Thyroid gland (tissue), 4 donors: Measurements from ENCODE around the gene RASA3.

ENCODE experiments used
- CTCF ChIP-seq, 6 experiments: fragments of 200-600 bp in 3 of 6; fragments of 450-650 bp in 3 of 6; sonication (generic) in 3 of 6; IDR thresholded peaks; one replicate each; pipeline ENCODE4 v1.5.1; 2016 to 2019; ENCODE audit warnings: antibody characterized with exemption in 6 of 6, mild to moderate bottlenecking in 2 of 6, inconsistent platforms in 1 of 6, moderate library complexity in 1 of 6
- POLR2A ChIP-seq, 2 donors: fragments of 450-650 bp; IDR thresholded peaks; one replicate each; pipeline ENCODE4 v1.6.1; 2017; ENCODE audit warnings: antibody characterized with exemption in 2 of 2, mild to moderate bottlenecking in 2 of 2, moderate library complexity in 1 of 2

GRCh38 chr13:114071410-114071809 is 61.0 kb downstream of the RASA3 start:
- TF ChIP-seq CTCF (IDR thresholded peaks at IDR 0.05) (no peak), POLR2A (IDR thresholded peaks at IDR 0.05) (no peak)
